Nephron progenitor cell (in vitro differentiated cells): ENCODE results near the gene MLXIP.

Experiments
- DNase-seq: peaks from one replicate; pipeline ENCODE4 v3.0.0; 2021
- H3K27ac Mint-ChIP-seq: 2 replicates; pipeline ENCODE4 v1.8.0; 2021; ENCODE audit warnings: mild to moderate bottlenecking, moderate library complexity, mixed read lengths
- H3K27me3 Mint-ChIP-seq: 2 replicates; pipeline ENCODE4 v1.8.0; 2021; ENCODE audit warnings: mild to moderate bottlenecking, low read depth, mixed read lengths; ENCODE audit not compliant: poor library complexity
- H3K36me3 Mint-ChIP-seq: 2 replicates; pipeline ENCODE4 v1.8.0; 2021; ENCODE audit warnings: low read depth, mixed read lengths
- H3K4me1 Mint-ChIP-seq: 2 replicates; pipeline ENCODE4 v1.8.0; 2021; ENCODE audit warnings: mixed read lengths
- H3K4me3 Mint-ChIP-seq: 2 replicates; pipeline ENCODE4 v1.8.0; 2021; ENCODE audit warnings: mild to moderate bottlenecking, moderate library complexity, mixed read lengths
- H3K9me3 Mint-ChIP-seq: 2 replicates; pipeline ENCODE4 v1.8.0; 2021; ENCODE audit warnings: mild to moderate bottlenecking, moderate library complexity, mixed read lengths
- TF ChIP-seq, protein P1 (sequence below): fragments of 200-600 bp; sonication (generic); IDR thresholded peaks from 2 replicates; pipeline ENCODE4 v1.5.0; 2021; ENCODE audit warnings: antibody characterized with exemption

MLXIP gene

DNA sequence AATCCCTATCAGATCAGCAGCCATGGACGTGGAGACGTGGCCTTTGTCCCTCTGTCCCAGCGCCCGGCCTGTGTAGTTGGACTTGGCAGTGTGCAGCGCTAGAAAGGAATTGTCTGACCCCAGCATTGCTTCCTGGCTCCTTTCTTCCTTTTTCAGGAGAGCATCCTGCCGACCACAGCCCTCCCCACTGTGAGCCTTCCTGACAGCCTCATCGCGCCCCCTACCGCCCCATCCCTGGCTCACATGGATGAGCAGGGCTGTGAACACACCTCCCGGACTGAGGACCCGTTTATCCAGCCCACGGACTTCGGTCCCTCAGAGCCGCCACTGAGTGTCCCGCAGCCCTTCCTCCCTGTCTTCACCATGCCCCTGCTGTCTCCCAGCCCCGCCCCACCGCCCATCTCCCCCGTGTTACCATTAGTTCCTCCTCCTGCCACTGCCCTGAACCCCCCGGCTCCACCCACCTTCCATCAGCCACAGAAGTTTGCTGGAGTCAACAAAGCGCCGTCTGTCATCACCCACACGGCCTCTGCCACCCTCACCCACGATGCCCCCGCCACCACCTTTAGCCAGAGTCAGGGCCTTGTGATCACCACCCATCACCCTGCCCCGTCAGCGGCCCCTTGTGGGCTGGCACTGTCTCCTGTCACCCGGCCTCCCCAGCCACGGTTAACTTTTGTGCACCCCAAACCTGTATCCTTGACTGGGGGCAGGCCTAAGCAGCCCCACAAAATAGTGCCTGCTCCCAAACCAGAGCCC, 54.8 kb downstream of the MLXIP start:
- H3K4me3 Mint-ChIP-seq: no peak overlapping the region
- no peak for DNase-seq
- no peak overlapping the region for H3K27ac Mint-ChIP-seq

DNA sequence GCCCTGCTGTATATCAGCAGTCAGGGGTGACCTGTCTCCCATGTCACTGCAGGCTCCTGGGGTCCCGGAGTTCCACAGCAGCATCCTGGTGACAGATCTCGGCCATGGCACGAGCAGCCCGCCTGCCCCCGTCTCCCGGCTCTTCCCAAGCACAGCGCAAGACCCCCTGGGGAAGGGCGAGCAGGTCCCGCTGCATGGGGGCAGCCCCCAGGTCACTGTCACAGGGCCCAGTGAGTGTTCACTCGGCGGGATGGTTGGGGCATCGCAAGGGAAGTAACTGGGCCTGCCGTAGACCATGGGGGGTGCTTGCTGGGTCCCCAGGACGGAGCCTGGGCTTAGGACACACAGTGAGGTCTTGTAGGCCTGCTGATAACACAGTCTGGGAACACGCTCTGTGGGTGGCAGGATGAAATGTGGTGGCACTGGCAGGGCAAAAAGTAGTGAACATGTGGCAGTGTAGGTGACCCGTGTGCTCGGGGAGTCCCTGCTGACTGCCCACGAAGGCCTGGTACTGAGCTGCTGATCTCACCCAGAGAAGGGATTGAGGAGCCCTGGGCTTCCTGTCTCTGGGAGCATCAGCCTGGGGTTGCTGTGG, 57.0 kb downstream of the MLXIP start:
- TF ChIP-seq, protein P1, sequence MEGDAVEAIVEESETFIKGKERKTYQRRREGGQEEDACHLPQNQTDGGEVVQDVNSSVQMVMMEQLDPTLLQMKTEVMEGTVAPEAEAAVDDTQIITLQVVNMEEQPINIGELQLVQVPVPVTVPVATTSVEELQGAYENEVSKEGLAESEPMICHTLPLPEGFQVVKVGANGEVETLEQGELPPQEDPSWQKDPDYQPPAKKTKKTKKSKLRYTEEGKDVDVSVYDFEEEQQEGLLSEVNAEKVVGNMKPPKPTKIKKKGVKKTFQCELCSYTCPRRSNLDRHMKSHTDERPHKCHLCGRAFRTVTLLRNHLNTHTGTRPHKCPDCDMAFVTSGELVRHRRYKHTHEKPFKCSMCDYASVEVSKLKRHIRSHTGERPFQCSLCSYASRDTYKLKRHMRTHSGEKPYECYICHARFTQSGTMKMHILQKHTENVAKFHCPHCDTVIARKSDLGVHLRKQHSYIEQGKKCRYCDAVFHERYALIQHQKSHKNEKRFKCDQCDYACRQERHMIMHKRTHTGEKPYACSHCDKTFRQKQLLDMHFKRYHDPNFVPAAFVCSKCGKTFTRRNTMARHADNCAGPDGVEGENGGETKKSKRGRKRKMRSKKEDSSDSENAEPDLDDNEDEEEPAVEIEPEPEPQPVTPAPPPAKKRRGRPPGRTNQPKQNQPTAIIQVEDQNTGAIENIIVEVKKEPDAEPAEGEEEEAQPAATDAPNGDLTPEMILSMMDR: no peak
- DNase-seq: no peak
- peaks cover 13% of the 10 kb centered on the region for H3K4me1 Mint-ChIP-seq
- peaks cover 3% of the 10 kb centered on the region for H3K27me3 Mint-ChIP-seq
- no peak overlapping the region for H3K4me3 Mint-ChIP-seq
- peaks cover 22% of the 10 kb centered on the region for H3K36me3 Mint-ChIP-seq
- H3K27ac Mint-ChIP-seq: no peak overlapping the region
- H3K9me3 Mint-ChIP-seq: no peaks in the 10 kb centered on the region

More for the DNA sequence above, 54.8 kb downstream of the MLXIP start:
- Mint-ChIP-seq H3K36me3 (peaks cover 16% of the 10 kb centered on the region), H3K9me3 (no peaks in the 10 kb centered on the region), H3K4me1 (peaks cover 13% of the 10 kb centered on the region), H3K27me3 (no peaks in the 10 kb centered on the region)
- TF ChIP-seq, protein P1: no peak

DNA sequence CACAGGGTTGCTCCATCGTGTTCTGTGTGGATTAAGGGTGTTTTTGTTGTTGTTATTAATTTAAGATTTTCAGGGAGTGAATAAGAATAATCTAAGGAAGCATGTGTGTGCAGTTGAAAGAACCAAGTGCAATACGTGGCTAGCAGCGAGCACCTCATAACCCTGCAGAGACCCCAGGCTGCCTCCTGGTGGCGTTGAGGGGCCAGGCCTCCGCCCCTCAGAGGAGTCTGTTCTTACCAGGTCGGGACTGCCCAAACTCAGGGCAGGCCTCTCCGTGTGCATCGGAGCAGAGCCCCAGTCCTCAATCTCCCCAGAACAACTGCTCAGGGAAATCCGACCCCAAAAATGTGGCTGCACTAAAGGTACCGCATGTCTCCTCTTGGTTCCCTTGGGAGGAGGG, 58.7 kb downstream of the MLXIP start:
- TF ChIP-seq, protein P1: peak; percentile 44
- H3K27ac Mint-ChIP-seq: no peak overlapping the region
- H3K4me1 Mint-ChIP-seq: peaks cover 13% of the 10 kb centered on the region
- H3K9me3 Mint-ChIP-seq: no peaks in the 10 kb centered on the region
- H3K36me3 Mint-ChIP-seq: peaks cover 39% of the 10 kb centered on the region
- peaks cover 4% of the 10 kb centered on the region for H3K27me3 Mint-ChIP-seq
- H3K4me3 Mint-ChIP-seq: no peak overlapping the region
- DNase-seq: peak; percentile 48

DNA sequence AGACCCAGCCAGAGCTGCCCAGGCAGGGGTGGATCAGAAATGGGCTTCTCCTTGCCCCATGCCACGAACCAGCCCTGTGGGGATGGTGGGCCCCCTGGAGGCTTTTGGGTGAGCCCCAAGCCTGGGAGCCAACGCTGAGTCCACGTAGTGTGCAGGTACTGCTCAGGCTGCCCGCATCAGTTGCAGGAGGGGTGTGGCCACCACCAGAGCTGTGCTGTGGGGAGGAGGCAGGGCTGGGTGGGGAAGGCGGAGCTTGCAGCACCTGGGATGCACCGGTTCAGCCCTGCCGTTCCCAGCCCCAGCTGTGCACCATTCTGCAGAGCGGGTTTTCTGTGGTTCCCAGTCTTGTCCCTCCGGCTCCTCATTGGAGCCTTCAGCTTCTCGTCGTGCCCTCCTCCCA, 59.1 kb downstream of the MLXIP start:
- peaks cover 44% of the 10 kb centered on the region for H3K36me3 Mint-ChIP-seq
- DNase-seq: peak; percentile 32
- H3K4me3 Mint-ChIP-seq: no peak overlapping the region
- H3K4me1 Mint-ChIP-seq: peaks cover 13% of the 10 kb centered on the region
- peaks cover 3% of the 10 kb centered on the region for H3K9me3 Mint-ChIP-seq
- H3K27ac Mint-ChIP-seq: no peak overlapping the region
- TF ChIP-seq, protein P1: no peak
- peaks cover 4% of the 10 kb centered on the region for H3K27me3 Mint-ChIP-seq

DNA sequence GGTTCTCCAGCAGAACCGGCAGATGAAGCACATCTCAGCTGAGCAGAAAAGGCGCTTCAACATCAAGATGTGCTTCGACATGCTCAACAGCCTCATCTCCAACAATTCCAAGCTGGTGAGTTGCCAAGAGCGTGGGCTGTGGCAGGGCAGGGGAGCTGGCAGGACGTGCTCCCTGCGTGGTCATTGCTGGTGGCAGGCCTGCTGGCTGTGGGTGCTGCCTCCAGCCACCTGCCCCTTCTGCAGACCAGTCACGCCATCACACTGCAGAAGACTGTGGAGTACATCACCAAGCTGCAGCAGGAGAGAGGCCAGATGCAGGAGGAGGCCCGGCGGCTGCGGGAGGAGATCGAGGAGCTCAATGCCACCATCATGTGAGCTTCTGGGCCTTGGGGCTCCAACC, 59.6 kb downstream of the MLXIP start:
- no peak overlapping the region for H3K4me3 Mint-ChIP-seq
- H3K9me3 Mint-ChIP-seq: peaks cover 5% of the 10 kb centered on the region
- H3K4me1 Mint-ChIP-seq: peaks cover 13% of the 10 kb centered on the region
- TF ChIP-seq, protein P1: no peak
- H3K27me3 Mint-ChIP-seq: peaks cover 4% of the 10 kb centered on the region
- H3K36me3 Mint-ChIP-seq: peaks cover 47% of the 10 kb centered on the region
- peak overlapping the region; percentile 45 for H3K27ac Mint-ChIP-seq
- DNase-seq: no peak
